SK-N-SH (cell line): ENCODE data around the gene DMAP1. TPM values are rescaled to one million over a fixed set of nuclear protein-coding genes. Genes with fewer than 3 reads are reported as not detected.
"Not testable (repeated sequence)": the region's sequence is repeated elsewhere in the genome, so short reads cannot be mapped to it uniquely, and the experiment has no call there.

Source experiments
- CTCF ChIA-PET: fragments of 300-600, 350-600 bp; formaldehyde crosslinking; extraction: SDS; loops from one replicate; lab custom pipeline; 2021; lab: Yijun Ruan, JAX
- POLR2A ChIA-PET: fragments of 350-600 bp; sonication (Branson Sonifier 250); formaldehyde crosslinking; extraction: SDS; loops from one replicate; lab custom pipeline; 2020; ENCODE audit warnings: antibody characterized with exemption, inconsistent platforms; lab: Yijun Ruan, JAX
- DNase-seq: peaks from one replicate; pipeline ENCODE4 v3.0.0; 2012
- H2AFZ ChIP-seq: fragments of 200-600 bp; sonication (generic); 2 replicates; pipeline ENCODE4 v1.8.1; 2016; ENCODE audit warnings: antibody characterized with exemption, mild to moderate bottlenecking, low read depth
- H3F3A ChIP-seq: fragments of 200-600 bp; sonication (generic); replicated peaks from 2 replicates; pipeline ENCODE3; 2016; ENCODE audit warnings: antibody characterized with exemption, mild to moderate bottlenecking; ENCODE audit not compliant: insufficient read depth
- H3K27ac ChIP-seq, 2 experiments: fragments of 200-500 bp in 1 of 2; fragments of 200-600 bp in 1 of 2; sonication (Bioruptor generic) in 1 of 2; sonication (generic), shearing (Covaris generic) in 1 of 2; 2 replicates each; pipeline versions ENCODE4 v1.5.1 to v1.6.1; 2014 to 2016; ENCODE audit warnings: low read depth in 2 of 2, inconsistent platforms in 1 of 2, low read length in 1 of 2, mild to moderate bottlenecking in 1 of 2, mixed read lengths in 1 of 2
- H3K27me3 ChIP-seq: fragments of 200-600 bp; sonication (generic), shearing (Covaris generic); 2 replicates; pipeline ENCODE4 v1.6.1; 2016; ENCODE audit warnings: mixed run types; ENCODE audit not compliant: insufficient read depth
- H3K36me3 ChIP-seq, 2 experiments: fragments of 200-500 bp in 1 of 2; fragments of 200-600 bp in 1 of 2; sonication (Bioruptor generic) in 1 of 2; sonication (generic) in 1 of 2; replicated peaks in 1 of 2; 2 replicates each; pipeline versions ENCODE3 to v1.5.1; 2014 to 2016; ENCODE audit warnings: low read length in 1 of 2, mild to moderate bottlenecking in 1 of 2; ENCODE audit not compliant: insufficient read depth in 2 of 2, control insufficient read depth in 1 of 2
- H3K4me1 ChIP-seq, 2 experiments: fragments of 200-500 bp in 1 of 2; fragments of 200-600 bp in 1 of 2; sonication (Bioruptor generic) in 1 of 2; sonication (generic), shearing (Covaris generic) in 1 of 2; 2 replicates each; pipeline versions ENCODE4 v1.5.1 to v1.6.1; 2014 to 2016; ENCODE audit warnings: low read depth in 1 of 2, low read length in 1 of 2, mixed run types in 1 of 2; ENCODE audit not compliant: insufficient read depth in 2 of 2, control insufficient read depth in 1 of 2
- H3K4me2 ChIP-seq: fragments of 200-600 bp; sonication (generic), shearing (Covaris generic); 2 replicates; pipeline ENCODE4 v1.6.1; 2017; ENCODE audit warnings: mixed run types
- H3K4me3 ChIP-seq, 2 experiments: fragments of 200-500 bp in 1 of 2; fragments of 200-600 bp in 1 of 2; sonication (Bioruptor generic) in 1 of 2; sonication (generic), shearing (Covaris generic) in 1 of 2; 2 replicates each; pipeline versions ENCODE4 v1.5.1 to v1.8.1; 2014 to 2016; ENCODE audit warnings: low read depth in 2 of 2, inconsistent platforms in 1 of 2, low read length in 1 of 2, mild to moderate bottlenecking in 1 of 2, mixed read lengths in 1 of 2, moderate library complexity in 1 of 2
- H3K79me2 ChIP-seq: fragments of 200-600 bp; sonication (generic); 2 replicates; pipeline ENCODE4 v1.8.1; 2017; ENCODE audit warnings: mild to moderate bottlenecking; ENCODE audit not compliant: insufficient read depth
- H3K9ac ChIP-seq: fragments of 200-600 bp; sonication (generic); 2 replicates; pipeline ENCODE4 v1.6.1; 2017; ENCODE audit warnings: mixed run types
- H3K9me2 ChIP-seq: fragments of 200-600 bp; sonication (generic); 2 replicates; pipeline ENCODE4 v1.6.1; 2017; ENCODE audit warnings: mixed run types
- H3K9me3 ChIP-seq: fragments of 200-600 bp; sonication (generic); 2 replicates; pipeline ENCODE4 v1.6.1; 2017; ENCODE audit warnings: mixed run types, mild to moderate bottlenecking, moderate library complexity
- H4K20me1 ChIP-seq: fragments of 200-600 bp; sonication (generic); 2 replicates; pipeline ENCODE4 v1.6.1; 2017; ENCODE audit warnings: mild to moderate bottlenecking, mixed run types; ENCODE audit not compliant: insufficient read depth
- EP300 ChIP-seq, 2 experiments: IDR thresholded peaks; 2 replicates each; pipeline versions ENCODE4 v1.4.0 to v1.6.1; 2012; ENCODE audit warnings: borderline replicate concordance in 1 of 2, low read depth in 1 of 2, low read length in 1 of 2
- EZH2phosphoT487 ChIP-seq: fragments of 200-600 bp; sonication (generic); IDR thresholded peaks from 2 replicates; pipeline ENCODE4 v1.6.1; 2017; ENCODE audit warnings: low read depth, mixed run types, mild to moderate bottlenecking, antibody characterized with exemption, moderate library complexity, borderline replicate concordance
- FOSL2 ChIP-seq: IDR thresholded peaks from 2 replicates; pipeline ENCODE4 v1.4.0; 2012; ENCODE audit warnings: low read depth, mild to moderate bottlenecking, moderate library complexity, borderline replicate concordance
- FOXM1 ChIP-seq: IDR thresholded peaks from 2 replicates; pipeline ENCODE4 v1.4.0; 2012; ENCODE audit warnings: low read depth, mild to moderate bottlenecking
- GABPA ChIP-seq: IDR thresholded peaks from 2 replicates; pipeline ENCODE4 v1.4.0; 2012; ENCODE audit warnings: low read depth, mild to moderate bottlenecking
- JUND ChIP-seq: IDR thresholded peaks from 2 replicates; pipeline ENCODE4 v1.4.0; 2012
- NRF1 ChIP-seq: IDR thresholded peaks from 2 replicates; pipeline ENCODE4 v1.6.1; 2012; ENCODE audit warnings: low read depth, mild to moderate bottlenecking, low read length
- RCOR1 ChIP-seq: fragments of 150-350 bp; IDR thresholded peaks from 2 replicates; pipeline ENCODE4 v1.6.1; 2017; ENCODE audit warnings: antibody characterized with exemption, low read length
- TCF12 ChIP-seq: IDR thresholded peaks from 2 replicates; pipeline ENCODE4 v1.4.0; 2012
- TEAD4 ChIP-seq: IDR thresholded peaks from 2 replicates; pipeline ENCODE4 v1.4.0; 2012; ENCODE audit warnings: mild to moderate bottlenecking, borderline replicate concordance; ENCODE audit not compliant: insufficient read depth
- YY1 ChIP-seq: IDR thresholded peaks from 2 replicates; pipeline ENCODE4 v1.4.0; 2012; ENCODE audit warnings: low read depth, mild to moderate bottlenecking
- WGBS: methylation state at CpG from one replicate; pipeline ENCODE4 v1.1.6; 2017; ENCODE audit warnings: low lambda C conversion rate; 5-methylcytosine and 5-hydroxymethylcytosine counted together
- polyA plus RNA-seq, 3 experiments: library from polyadenylated mRNA; depleted of rRNA; stranded (reverse); fragments of >200 nt; gene quantifications; 2 replicates each; pipeline ENCODE4 v1.2.3, GENCODE V29; 2012
- TF ChIP-seq, protein P1 (sequence below): fragments of 200-600 bp; sonication (generic); IDR thresholded peaks from 2 replicates; pipeline ENCODE4 v1.6.1; 2017; ENCODE audit warnings: antibody characterized with exemption, mild to moderate bottlenecking, moderate library complexity
- TF ChIP-seq, protein P2 (sequence below): fragments of 150-350 bp; IDR thresholded peaks from 2 replicates; pipeline ENCODE4 v1.6.1; 2017; ENCODE audit warnings: antibody characterized with exemption, low read length, low read depth, borderline replicate concordance
- TF ChIP-seq, protein P3 (sequence below): IDR thresholded peaks from 2 replicates; pipeline ENCODE4 v1.4.0; 2012; ENCODE audit warnings: low read depth, borderline replicate concordance
- TF ChIP-seq, protein P4 (sequence below): IDR thresholded peaks from 2 replicates; pipeline ENCODE4 v1.4.0; 2012; ENCODE audit warnings: low read depth

DMAP1 gene
- polyA plus RNA-seq, 1 of the 3 experiments (the other 2 are of a cell fraction), result 59.6 TPM

DNA sequence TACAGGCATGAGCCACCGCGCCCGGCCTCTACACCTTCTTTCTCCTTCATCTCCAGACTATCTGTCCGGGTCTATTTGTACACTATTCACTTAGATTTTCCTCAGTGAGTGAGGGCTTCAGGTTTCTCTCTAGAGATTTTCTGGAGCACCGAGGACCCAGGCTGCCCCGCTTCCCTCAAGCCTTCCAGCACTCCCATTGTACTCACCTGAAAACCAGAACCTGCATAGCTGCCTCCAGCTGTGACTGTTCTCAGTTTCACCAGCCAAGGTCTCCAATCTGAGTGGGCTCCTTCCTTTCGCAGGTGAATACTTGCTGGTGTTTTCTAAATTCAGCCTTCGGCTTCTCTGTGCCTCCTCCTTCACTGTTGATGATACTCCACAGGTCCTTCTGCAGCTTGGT is 12.9 kb upstream of the DMAP1 start:
- no peaks in the 10 kb centered on the region for H3K9me2 ChIP-seq
- ChIA-PET CTCF (interaction anchor here (0.6 to 0.9 kb wide), 2 partner anchors 17 to 118 kb away, joined by 3 to 6 read pairs; no protein-coding TSS in a partner anchor), POLR2A (no interaction called here)
- H3K27me3 ChIP-seq, result no peaks in the 10 kb centered on the region
- H3K9me3 ChIP-seq, result no peaks in the 10 kb centered on the region
- H3K4me2 ChIP-seq, result no peak overlapping the region
- no peak for DNase-seq
- no peak overlapping the region for H2AFZ ChIP-seq
- no peaks in the 10 kb centered on the region for H3K79me2 ChIP-seq
- H3K4me3 ChIP-seq, result no peak overlapping the region
- H3F3A ChIP-seq, result no peaks in the 10 kb centered on the region
- H3K27ac ChIP-seq, result no peak overlapping the region
- H3K4me1 ChIP-seq, result no peaks in the 10 kb centered on the region
- no peaks in the 10 kb centered on the region for H3K36me3 ChIP-seq
- no peak overlapping the region for H3K9ac ChIP-seq
- 73% methylated on average over 8 of the region's 8 CpGs for WGBS
- TF ChIP-seq GABPA (no peak), JUND (no peak), TEAD4 (no peak), FOSL2 (no peak), RCOR1 (no peak), FOXM1 (no peak), EZH2phosphoT487 (no peak), EP300 (IDR thresholded peaks at IDR 0.05; ENCODE audit: borderline replicate concordance in 1 of 2, low read depth in 1 of 2, low read length in 1 of 2) (no peak), TCF12 (no peak), NRF1 (no peak), YY1 (no peak)
- TF ChIP-seq, protein P1, sequence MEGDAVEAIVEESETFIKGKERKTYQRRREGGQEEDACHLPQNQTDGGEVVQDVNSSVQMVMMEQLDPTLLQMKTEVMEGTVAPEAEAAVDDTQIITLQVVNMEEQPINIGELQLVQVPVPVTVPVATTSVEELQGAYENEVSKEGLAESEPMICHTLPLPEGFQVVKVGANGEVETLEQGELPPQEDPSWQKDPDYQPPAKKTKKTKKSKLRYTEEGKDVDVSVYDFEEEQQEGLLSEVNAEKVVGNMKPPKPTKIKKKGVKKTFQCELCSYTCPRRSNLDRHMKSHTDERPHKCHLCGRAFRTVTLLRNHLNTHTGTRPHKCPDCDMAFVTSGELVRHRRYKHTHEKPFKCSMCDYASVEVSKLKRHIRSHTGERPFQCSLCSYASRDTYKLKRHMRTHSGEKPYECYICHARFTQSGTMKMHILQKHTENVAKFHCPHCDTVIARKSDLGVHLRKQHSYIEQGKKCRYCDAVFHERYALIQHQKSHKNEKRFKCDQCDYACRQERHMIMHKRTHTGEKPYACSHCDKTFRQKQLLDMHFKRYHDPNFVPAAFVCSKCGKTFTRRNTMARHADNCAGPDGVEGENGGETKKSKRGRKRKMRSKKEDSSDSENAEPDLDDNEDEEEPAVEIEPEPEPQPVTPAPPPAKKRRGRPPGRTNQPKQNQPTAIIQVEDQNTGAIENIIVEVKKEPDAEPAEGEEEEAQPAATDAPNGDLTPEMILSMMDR, result no peak
- TF ChIP-seq, protein P2, sequence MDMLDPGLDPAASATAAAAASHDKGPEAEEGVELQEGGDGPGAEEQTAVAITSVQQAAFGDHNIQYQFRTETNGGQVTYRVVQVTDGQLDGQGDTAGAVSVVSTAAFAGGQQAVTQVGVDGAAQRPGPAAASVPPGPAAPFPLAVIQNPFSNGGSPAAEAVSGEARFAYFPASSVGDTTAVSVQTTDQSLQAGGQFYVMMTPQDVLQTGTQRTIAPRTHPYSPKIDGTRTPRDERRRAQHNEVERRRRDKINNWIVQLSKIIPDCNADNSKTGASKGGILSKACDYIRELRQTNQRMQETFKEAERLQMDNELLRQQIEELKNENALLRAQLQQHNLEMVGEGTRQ, result no peak
- TF ChIP-seq, protein P3, sequence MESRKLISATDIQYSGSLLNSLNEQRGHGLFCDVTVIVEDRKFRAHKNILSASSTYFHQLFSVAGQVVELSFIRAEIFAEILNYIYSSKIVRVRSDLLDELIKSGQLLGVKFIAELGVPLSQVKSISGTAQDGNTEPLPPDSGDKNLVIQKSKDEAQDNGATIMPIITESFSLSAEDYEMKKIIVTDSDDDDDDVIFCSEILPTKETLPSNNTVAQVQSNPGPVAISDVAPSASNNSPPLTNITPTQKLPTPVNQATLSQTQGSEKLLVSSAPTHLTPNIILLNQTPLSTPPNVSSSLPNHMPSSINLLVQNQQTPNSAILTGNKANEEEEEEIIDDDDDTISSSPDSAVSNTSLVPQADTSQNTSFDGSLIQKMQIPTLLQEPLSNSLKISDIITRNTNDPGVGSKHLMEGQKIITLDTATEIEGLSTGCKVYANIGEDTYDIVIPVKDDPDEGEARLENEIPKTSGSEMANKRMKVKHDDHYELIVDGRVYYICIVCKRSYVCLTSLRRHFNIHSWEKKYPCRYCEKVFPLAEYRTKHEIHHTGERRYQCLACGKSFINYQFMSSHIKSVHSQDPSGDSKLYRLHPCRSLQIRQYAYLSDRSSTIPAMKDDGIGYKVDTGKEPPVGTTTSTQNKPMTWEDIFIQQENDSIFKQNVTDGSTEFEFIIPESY, result no peak
- TF ChIP-seq, protein P4, sequence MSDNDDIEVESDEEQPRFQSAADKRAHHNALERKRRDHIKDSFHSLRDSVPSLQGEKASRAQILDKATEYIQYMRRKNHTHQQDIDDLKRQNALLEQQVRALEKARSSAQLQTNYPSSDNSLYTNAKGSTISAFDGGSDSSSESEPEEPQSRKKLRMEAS, result no peak
- TF ChIP-seq, all 33 proteins: peak for 0
- H4K20me1 ChIP-seq, result no peaks in the 10 kb centered on the region

DNA sequence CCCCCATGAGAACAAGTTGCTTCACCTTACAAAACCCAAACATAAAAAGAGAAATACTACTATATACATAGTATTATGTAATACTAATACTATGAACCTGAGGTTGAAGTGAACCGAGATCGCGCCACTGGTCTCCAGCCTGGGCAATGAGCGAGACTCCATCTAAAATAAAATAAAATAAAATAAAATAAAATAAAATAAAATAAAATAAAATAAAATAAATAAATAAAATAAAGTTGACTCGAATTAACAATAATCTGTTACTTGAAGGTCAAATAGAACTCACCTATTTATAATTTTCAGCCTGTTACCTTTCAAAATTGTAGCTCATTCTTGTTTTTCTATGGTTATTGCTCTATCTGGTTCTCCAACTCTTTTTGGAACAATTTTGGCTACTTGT is 6.7 kb upstream of the DMAP1 start:
- POLR2A ChIA-PET, H3K9ac ChIP-seq, H4K20me1 ChIP-seq, H3K9me2 ChIP-seq, H3K4me3 ChIP-seq, CTCF ChIA-PET, H3K27me3 ChIP-seq, H3F3A ChIP-seq, H3K9me3 ChIP-seq, H3K79me2 ChIP-seq, H3K27ac ChIP-seq, DNase-seq, H3K4me1 ChIP-seq, H3K4me2 ChIP-seq, H2AFZ ChIP-seq, H3K36me3 ChIP-seq: not testable (repeated sequence)
- WGBS, result 73% methylated on average over 5 of the region's 5 CpGs
